H9 (cell line): ENCODE measurements around the gene NARF. TPM values are rescaled to one million over a fixed set of nuclear protein-coding genes. Genes with fewer than 3 reads are reported as not detected.

Experiments
- DNase-seq: peaks from one replicate; pipeline ENCODE4 v3.0.0-alpha.2; 2017
- H2AFZ ChIP-seq: one replicate; pipeline ENCODE4 v1.6.1; 2013; ENCODE audit warnings: mild to moderate bottlenecking, low read length, control low read depth, moderate library complexity
- H2AK5ac ChIP-seq: 2 replicates; pipeline ENCODE4 v1.6.1; 2013; ENCODE audit warnings: low read length, control low read depth, mixed read lengths; ENCODE audit not compliant: insufficient read length
- H2BK120ac ChIP-seq: one replicate; pipeline ENCODE4 v1.6.1; 2013; ENCODE audit warnings: low read depth, mild to moderate bottlenecking, low read length, control low read depth, inconsistent platforms; ENCODE audit not compliant: poor library complexity, severe bottlenecking
- H2BK12ac ChIP-seq: 2 replicates; pipeline ENCODE4 v1.6.1; 2013; ENCODE audit warnings: low read length, control low read depth, mixed read lengths, low read depth; ENCODE audit not compliant: insufficient read length
- H2BK15ac ChIP-seq: 2 replicates; pipeline ENCODE4 v1.6.1; 2013; ENCODE audit warnings: low read depth, low read length, control low read depth
- H2BK20ac ChIP-seq: one replicate; pipeline ENCODE4 v1.6.1; 2013; ENCODE audit warnings: low read depth, mild to moderate bottlenecking, low read length, control low read depth, inconsistent platforms; ENCODE audit not compliant: poor library complexity, severe bottlenecking
- H2BK5ac ChIP-seq: 2 replicates; pipeline ENCODE4 v1.6.1; 2013; ENCODE audit warnings: low read length, control low read depth, mixed read lengths; ENCODE audit not compliant: insufficient read length
- H3K14ac ChIP-seq: 2 replicates; pipeline ENCODE4 v1.6.1; 2013; ENCODE audit warnings: low read length, control low read depth; ENCODE audit not compliant: insufficient read depth
- H3K18ac ChIP-seq: 2 replicates; pipeline ENCODE4 v1.6.1; 2013; ENCODE audit warnings: low read depth, mild to moderate bottlenecking, mixed read lengths, low read length, control low read depth; ENCODE audit not compliant: insufficient read length
- H3K23ac ChIP-seq: 2 replicates; pipeline ENCODE4 v1.6.1; 2013; ENCODE audit warnings: low read length, control low read depth, mixed read lengths, low read depth; ENCODE audit not compliant: insufficient read length
- H3K23me2 ChIP-seq: 2 replicates; pipeline ENCODE4 v1.6.1; 2013; ENCODE audit warnings: low read depth, mild to moderate bottlenecking, mixed read lengths, low read length, control low read depth; ENCODE audit not compliant: insufficient read length, poor library complexity, severe bottlenecking
- H3K27ac ChIP-seq: 2 replicates; pipeline ENCODE4 v1.5.1; 2013; ENCODE audit warnings: low read length, control low read depth, mixed read lengths, low read depth; ENCODE audit not compliant: insufficient read length
- H3K27me3 ChIP-seq: 2 replicates; pipeline ENCODE4 v1.6.1; 2013; ENCODE audit warnings: low read length, control low read depth, inconsistent platforms; ENCODE audit not compliant: insufficient read depth
- H3K4ac ChIP-seq: 2 replicates; pipeline ENCODE4 v1.6.1; 2013; ENCODE audit warnings: low read depth, mild to moderate bottlenecking, control low read depth, inconsistent platforms, low read length, moderate library complexity
- H3K4me1 ChIP-seq: 2 replicates; pipeline ENCODE4 v1.6.1; 2013; ENCODE audit warnings: low read length, control low read depth, inconsistent platforms; ENCODE audit not compliant: insufficient read depth
- H3K4me2 ChIP-seq: 2 replicates; pipeline ENCODE4 v1.6.1; 2013; ENCODE audit warnings: low read length, control low read depth, mixed read lengths; ENCODE audit not compliant: insufficient read length, insufficient read depth
- H3K56ac ChIP-seq: 2 replicates; pipeline ENCODE4 v1.6.1; 2013; ENCODE audit warnings: low read depth, mild to moderate bottlenecking, mixed read lengths, low read length, control low read depth; ENCODE audit not compliant: insufficient read length
- H3K79me1 ChIP-seq: 2 replicates; pipeline ENCODE4 v1.6.1; 2013; ENCODE audit warnings: low read depth, mild to moderate bottlenecking, moderate library complexity, low read length, control low read depth, inconsistent platforms; ENCODE audit not compliant: insufficient read depth, poor library complexity, severe bottlenecking
- H3K79me2 ChIP-seq: 2 replicates; pipeline ENCODE4 v1.6.1; 2013; ENCODE audit warnings: low read length, control low read depth, inconsistent platforms; ENCODE audit not compliant: insufficient read depth
- H3K9ac ChIP-seq: 2 replicates; pipeline ENCODE4 v1.6.1; 2013; ENCODE audit warnings: low read length, control low read depth, mixed read lengths; ENCODE audit not compliant: insufficient read length; ENCODE audit errors: extremely low read depth
- H3K9me3 ChIP-seq: one replicate; pipeline ENCODE4 v1.6.1; 2013; ENCODE audit warnings: low read depth, low read length, inconsistent platforms; ENCODE audit not compliant: control insufficient read depth
- H3T11ph ChIP-seq: one replicate; pipeline ENCODE4 v1.6.1; 2013; ENCODE audit warnings: mild to moderate bottlenecking, low read length, control low read depth, inconsistent platforms
- H4K20me1 ChIP-seq: one replicate; pipeline ENCODE4 v1.6.1; 2013; ENCODE audit not compliant: control insufficient read depth, insufficient read length, insufficient read depth
- H4K5ac ChIP-seq: 2 replicates; pipeline ENCODE4 v1.6.1; 2013; ENCODE audit warnings: low read depth, mild to moderate bottlenecking, mixed read lengths, low read length, control low read depth; ENCODE audit not compliant: insufficient read length
- H4K8ac ChIP-seq: replicated peaks from 2 replicates; pipeline ENCODE4 v1.6.1; 2013; ENCODE audit warnings: low read length, control low read depth, mixed read lengths, low read depth; ENCODE audit not compliant: insufficient read length
- H4K91ac ChIP-seq: 2 replicates; pipeline ENCODE4 v1.6.1; 2013; ENCODE audit warnings: low read depth, mild to moderate bottlenecking, moderate library complexity, mixed read lengths, low read length, control low read depth; ENCODE audit not compliant: insufficient read length
- H3K27ac Mint-ChIP-seq, 3 experiments: 2 replicates in 2 of 3; 3 replicates in 1 of 3; pipeline ENCODE4 v1.8.0; 2020 to 2021; ENCODE audit warnings: mixed read lengths in 3 of 3, mild to moderate bottlenecking in 1 of 3, moderate library complexity in 1 of 3
- H3K27me3 Mint-ChIP-seq: 2 replicates; pipeline ENCODE4 v1.8.0; 2021; ENCODE audit warnings: low read depth, mild to moderate bottlenecking, moderate library complexity, mixed read lengths
- H3K36me3 Mint-ChIP-seq, 3 experiments: 2 replicates in 2 of 3; 3 replicates in 1 of 3; pipeline ENCODE4 v1.8.0; 2020 to 2021; ENCODE audit warnings: low read depth in 3 of 3, mixed read lengths in 3 of 3; ENCODE audit not compliant: insufficient read depth in 1 of 3
- H3K4me1 Mint-ChIP-seq, 2 experiments: 2 replicates each; pipeline ENCODE4 v1.8.0; 2020; ENCODE audit warnings: mixed read lengths in 2 of 2
- H3K4me3 Mint-ChIP-seq, 2 experiments: 2 replicates in 1 of 2; 3 replicates in 1 of 2; pipeline ENCODE4 v1.8.0; 2020 to 2021; ENCODE audit warnings: mild to moderate bottlenecking in 2 of 2, mixed read lengths in 2 of 2, moderate library complexity in 1 of 2
- H3K9me3 Mint-ChIP-seq, 2 experiments: 2 replicates in 1 of 2; 3 replicates in 1 of 2; pipeline ENCODE4 v1.8.0; 2020; ENCODE audit warnings: mild to moderate bottlenecking in 2 of 2, mixed read lengths in 2 of 2, moderate library complexity in 1 of 2
- CTCF ChIP-seq: fragments of 200-600 bp; sonication (generic); conservative IDR thresholded peaks from 3 replicates; pipeline ENCODE4 v1.8.0; 2021; ENCODE audit warnings: antibody characterized with exemption, mild to moderate bottlenecking
- WGBS: extraction: QIAGEN DNeasy Blood & Tissue Kit; methylation state at CpG from one replicate; pipeline ENCODE4 v1.1.7; 2013; ENCODE audit warnings: missing lambda C conversion rate, low lambda C conversion rate, mixed read lengths; ENCODE audit not compliant: insufficient read length; ENCODE audit errors: extremely low coverage; 5-methylcytosine and 5-hydroxymethylcytosine counted together
- total RNA-seq: library from RNA; stranded (reverse); gene quantifications from 2 replicates; pipeline ENCODE4 v1.2.1, GENCODE V29; 2021

The NARF gene
- total RNA-seq, 1 experiment from 2014 or later: 124 TPM

DNA sequence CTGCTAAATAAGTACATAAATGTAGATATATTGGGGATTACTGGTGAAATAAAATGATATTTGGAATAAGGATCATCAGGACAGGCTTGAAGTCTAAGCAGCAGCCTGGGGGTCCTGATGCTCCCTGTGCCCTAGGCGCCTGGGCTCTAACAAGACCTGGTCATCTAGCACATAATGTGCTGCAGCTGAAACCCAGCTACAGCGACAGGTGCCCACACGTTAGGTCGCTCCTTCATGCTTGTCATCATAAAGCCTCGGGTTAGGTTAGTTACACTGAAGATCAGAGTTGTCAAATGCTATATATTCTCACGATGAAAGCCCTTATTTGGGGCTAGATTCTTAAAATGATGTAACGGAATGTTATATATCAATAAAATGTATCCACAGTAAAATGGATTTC lies 11.5 kb downstream of the NARF start:
- Histone ChIP-seq H2BK12ac (no peak overlapping the region), H2BK15ac (no peak overlapping the region), H3K27me3 (no peaks in the 10 kb centered on the region), H3K9ac (no peak overlapping the region), H3K79me2 (no peaks in the 10 kb centered on the region), H3T11ph (no peak overlapping the region), H3K56ac (no peak overlapping the region), H3K23me2 (no peaks in the 10 kb centered on the region), H3K23ac (no peak overlapping the region), H3K18ac (no peak overlapping the region), H4K5ac (no peak overlapping the region), H3K79me1 (no peaks in the 10 kb centered on the region), H3K4me1 (no peaks in the 10 kb centered on the region), H2AK5ac (no peak overlapping the region), H3K4me2 (no peak overlapping the region), H3K14ac (no peak overlapping the region), H2BK120ac (no peak overlapping the region), H2AFZ (no peak overlapping the region), H3K27ac (no peak overlapping the region), H3K4ac (no peak overlapping the region), H2BK20ac (no peak overlapping the region), H4K20me1 (no peaks in the 10 kb centered on the region), H4K91ac (no peak overlapping the region), H3K9me3 (no peaks in the 10 kb centered on the region), H2BK5ac (no peak overlapping the region), H4K8ac (no peak overlapping the region)
- no peak for TF ChIP-seq CTCF
- no CpG with 5 or more reads among the region's 7 CpGs for WGBS
- Mint-ChIP-seq H3K9me3 (no peaks in the 10 kb centered on the region), H3K27me3 (no peaks in the 10 kb centered on the region), H3K4me1 (no peaks in the 10 kb centered on the region), H3K4me3 (no peak overlapping the region), H3K27ac (no peak overlapping the region; a peak in 1 of 7 replicates), H3K36me3 (peaks cover 35 to 85% (median 75%) of the 10 kb centered on the region in 3 experiments)
- no peak for DNase-seq
